Neural progenitor cell (in vitro differentiated cells): Measurements from ENCODE around the gene GPRC5B. TPM values are rescaled to one million over a fixed set of nuclear protein-coding genes. Genes with fewer than 3 reads are reported as not detected.

Experiments
- DNase-seq: peaks from one replicate; pipeline ENCODE4 v3.0.0-alpha.2; 2016; ENCODE audit warnings: low spot score
- H2AFZ ChIP-seq: fragments of 200-600 bp; sonication (generic); replicated peaks from 2 replicates; pipeline ENCODE4 v1.6.1; 2016; ENCODE audit warnings: antibody characterized with exemption
- H3F3A ChIP-seq: fragments of 200-600 bp; sonication (generic); 2 replicates; pipeline ENCODE4 v1.6.1; 2016; ENCODE audit warnings: antibody characterized with exemption, low read depth
- H3K27ac ChIP-seq: fragments of 200-600 bp; sonication (generic); 2 replicates; pipeline ENCODE4 v1.5.1; 2016; ENCODE audit warnings: mild to moderate bottlenecking
- H3K27me3 ChIP-seq: fragments of 200-600 bp; sonication (generic); 2 replicates; pipeline ENCODE4 v1.6.1; 2016; ENCODE audit warnings: mild to moderate bottlenecking, moderate library complexity
- H3K36me3 ChIP-seq: fragments of 200-600 bp; sonication (generic); 2 replicates; pipeline ENCODE4 v1.5.1; 2016
- H3K4me1 ChIP-seq: fragments of 200-600 bp; sonication (generic); 2 replicates; pipeline ENCODE4 v1.6.1; 2016; ENCODE audit warnings: mixed run types
- H3K4me2 ChIP-seq: fragments of 200-600 bp; sonication (generic); 2 replicates; pipeline ENCODE4 v1.6.1; 2016
- H3K4me3 ChIP-seq: fragments of 200-600 bp; sonication (generic); 2 replicates; pipeline ENCODE4 v1.5.1; 2016
- H3K79me2 ChIP-seq: fragments of 200-600 bp; sonication (generic); 2 replicates; pipeline ENCODE4 v1.6.1; 2016; ENCODE audit warnings: low read depth
- H3K9ac ChIP-seq: fragments of 200-600 bp; sonication (generic); 2 replicates; pipeline ENCODE4 v1.6.1; 2016
- H3K9me3 ChIP-seq: fragments of 200-600 bp; sonication (generic); 2 replicates; pipeline ENCODE4 v1.5.1; 2016; ENCODE audit warnings: low read depth
- H4K20me1 ChIP-seq: fragments of 200-600 bp; sonication (generic); 2 replicates; pipeline ENCODE4 v1.6.1; 2016; ENCODE audit warnings: low read depth
- H3K27ac Mint-ChIP-seq: 3 replicates; pipeline ENCODE4 v1.8.0; 2021; ENCODE audit warnings: mixed read lengths
- H3K27me3 Mint-ChIP-seq: 2 replicates; pipeline ENCODE4 v1.8.0; 2022; ENCODE audit warnings: low read depth, mild to moderate bottlenecking, inconsistent platforms, moderate library complexity, mixed read lengths; ENCODE audit not compliant: insufficient read depth
- H3K36me3 Mint-ChIP-seq: 3 replicates; pipeline ENCODE4 v1.8.0; 2021; ENCODE audit warnings: mixed read lengths
- H3K4me1 Mint-ChIP-seq: 3 replicates; pipeline ENCODE4 v1.8.0; 2021; ENCODE audit warnings: mixed read lengths
- H3K4me3 Mint-ChIP-seq: 3 replicates; pipeline ENCODE4 v1.8.0; 2021; ENCODE audit warnings: mild to moderate bottlenecking, moderate library complexity, mixed read lengths
- H3K9me3 Mint-ChIP-seq: 3 replicates; pipeline ENCODE4 v1.8.0; 2020; ENCODE audit warnings: mixed read lengths
- EZH2 ChIP-seq: fragments of 200-600 bp; sonication (generic); IDR thresholded peaks from 2 replicates; pipeline ENCODE4 v1.6.1; 2017; ENCODE audit warnings: antibody characterized with exemption, mild to moderate bottlenecking, moderate library complexity
- EZH2phosphoT487 ChIP-seq: fragments of 200-600 bp; sonication (generic); IDR thresholded peaks from 2 replicates; pipeline ENCODE4 v1.6.1; 2017; ENCODE audit warnings: antibody characterized with exemption
- total RNA-seq: library from RNA; depleted of rRNA; stranded (reverse); fragments of >200 nt; gene quantifications from 2 replicates; pipeline ENCODE4 v1.2.3, GENCODE V29; 2015; ENCODE audit warnings: low replicate concordance
- TF ChIP-seq, protein P1 (sequence below): fragments of 200-600 bp; sonication (generic); IDR thresholded peaks from 2 replicates; pipeline ENCODE4 v1.5.1; 2017; ENCODE audit warnings: antibody characterized with exemption, mild to moderate bottlenecking

GPRC5B gene
- total RNA-seq, 1 donor from 2014 or later, result 21.1 TPM

DNA sequence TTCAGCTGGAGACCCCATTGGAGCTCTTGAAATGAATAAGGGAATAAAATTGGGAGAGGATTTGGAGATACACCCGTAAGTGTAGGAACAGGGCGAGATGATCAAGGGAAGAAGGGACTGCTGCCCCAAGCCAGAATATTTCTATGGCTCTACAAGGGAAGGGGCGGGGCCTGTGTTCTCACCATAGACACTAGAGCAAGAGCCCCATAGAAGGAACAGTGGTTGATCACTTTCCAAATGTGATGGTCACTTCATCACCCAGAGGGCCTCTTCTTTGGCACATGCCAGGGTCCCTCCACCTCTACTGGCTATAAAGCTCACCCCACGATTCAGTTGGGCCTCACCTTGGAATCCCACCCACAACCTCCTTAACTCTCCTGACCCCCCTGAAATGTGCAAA is 25.0 kb downstream of the GPRC5B start:
- peak overlapping the region; percentile 99 for H3K27ac Mint-ChIP-seq
- peaks cover 57% of the 10 kb centered on the region for H3K4me1 ChIP-seq
- H3K27me3 ChIP-seq, result no peaks in the 10 kb centered on the region
- peak overlapping the region; percentile 40 for H3K4me3 ChIP-seq
- no peaks in the 10 kb centered on the region for H3K36me3 ChIP-seq
- peaks cover under 1% of the 10 kb centered on the region for H3K27me3 Mint-ChIP-seq
- H3K9ac ChIP-seq, result no peak overlapping the region
- H3K36me3 Mint-ChIP-seq, result peaks cover 38% of the 10 kb centered on the region
- H3K79me2 ChIP-seq, result peaks cover 48% of the 10 kb centered on the region
- H3K4me1 Mint-ChIP-seq, result peaks cover 78% of the 10 kb centered on the region
- no peak for DNase-seq
- peaks cover 6% of the 10 kb centered on the region for H4K20me1 ChIP-seq
- H3K27ac ChIP-seq, result peak overlapping the region; percentile 90
- H2AFZ ChIP-seq, result no peak overlapping the region
- peak overlapping the region; percentile 75 for H3K4me2 ChIP-seq
- H3K9me3 Mint-ChIP-seq, result no peaks in the 10 kb centered on the region
- H3K9me3 ChIP-seq, result no peaks in the 10 kb centered on the region
- TF ChIP-seq EZH2phosphoT487 (no peak), EZH2 (no peak)
- H3F3A ChIP-seq, result peaks cover 73% of the 10 kb centered on the region
- peak overlapping the region; percentile 80 for H3K4me3 Mint-ChIP-seq

DNA sequence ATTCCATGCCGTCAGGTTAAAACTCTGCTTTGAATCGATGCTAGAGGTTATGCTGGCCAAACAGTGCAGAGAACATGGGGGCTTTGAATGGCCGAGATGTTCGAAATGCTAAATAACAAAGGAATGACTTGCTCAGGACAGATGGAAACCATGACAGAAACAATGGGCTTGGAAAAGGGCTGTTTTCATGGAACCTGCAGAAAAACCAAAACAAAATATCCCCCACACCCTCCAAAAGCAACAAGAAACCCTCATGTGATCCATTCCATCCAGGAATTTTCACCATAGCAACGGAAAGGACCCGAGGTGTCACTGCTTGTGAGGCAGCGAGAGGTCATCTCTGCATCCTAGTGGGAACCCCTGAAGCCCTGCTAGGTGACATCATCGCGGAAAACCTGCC is 25.5 kb downstream of the GPRC5B start:
- Histone ChIP-seq H3F3A (peaks cover 76% of the 10 kb centered on the region), H3K27me3 (no peaks in the 10 kb centered on the region), H3K27ac (no peak overlapping the region), H3K4me3 (no peak overlapping the region), H3K9me3 (no peaks in the 10 kb centered on the region), H3K9ac (no peak overlapping the region), H3K36me3 (no peaks in the 10 kb centered on the region), H4K20me1 (peaks cover 6% of the 10 kb centered on the region), H3K4me1 (peaks cover 60% of the 10 kb centered on the region), H2AFZ (no peak overlapping the region), H3K79me2 (peaks cover 43% of the 10 kb centered on the region), H3K4me2 (peak overlapping the region; percentile 75)
- peaks cover 2% of the 10 kb centered on the region for H3K27me3 Mint-ChIP-seq
- H3K4me3 Mint-ChIP-seq, result peak overlapping the region; percentile 33
- no peak for DNase-seq
- no peaks in the 10 kb centered on the region for H3K9me3 Mint-ChIP-seq
- peaks cover 79% of the 10 kb centered on the region for H3K4me1 Mint-ChIP-seq
- peak overlapping the region; percentile 99 for H3K27ac Mint-ChIP-seq
- peaks cover 35% of the 10 kb centered on the region for H3K36me3 Mint-ChIP-seq
- TF ChIP-seq, protein P1, sequence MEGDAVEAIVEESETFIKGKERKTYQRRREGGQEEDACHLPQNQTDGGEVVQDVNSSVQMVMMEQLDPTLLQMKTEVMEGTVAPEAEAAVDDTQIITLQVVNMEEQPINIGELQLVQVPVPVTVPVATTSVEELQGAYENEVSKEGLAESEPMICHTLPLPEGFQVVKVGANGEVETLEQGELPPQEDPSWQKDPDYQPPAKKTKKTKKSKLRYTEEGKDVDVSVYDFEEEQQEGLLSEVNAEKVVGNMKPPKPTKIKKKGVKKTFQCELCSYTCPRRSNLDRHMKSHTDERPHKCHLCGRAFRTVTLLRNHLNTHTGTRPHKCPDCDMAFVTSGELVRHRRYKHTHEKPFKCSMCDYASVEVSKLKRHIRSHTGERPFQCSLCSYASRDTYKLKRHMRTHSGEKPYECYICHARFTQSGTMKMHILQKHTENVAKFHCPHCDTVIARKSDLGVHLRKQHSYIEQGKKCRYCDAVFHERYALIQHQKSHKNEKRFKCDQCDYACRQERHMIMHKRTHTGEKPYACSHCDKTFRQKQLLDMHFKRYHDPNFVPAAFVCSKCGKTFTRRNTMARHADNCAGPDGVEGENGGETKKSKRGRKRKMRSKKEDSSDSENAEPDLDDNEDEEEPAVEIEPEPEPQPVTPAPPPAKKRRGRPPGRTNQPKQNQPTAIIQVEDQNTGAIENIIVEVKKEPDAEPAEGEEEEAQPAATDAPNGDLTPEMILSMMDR, result no peak
- no peak for TF ChIP-seq EZH2phosphoT487
- TF ChIP-seq EZH2, result no peak

DNA sequence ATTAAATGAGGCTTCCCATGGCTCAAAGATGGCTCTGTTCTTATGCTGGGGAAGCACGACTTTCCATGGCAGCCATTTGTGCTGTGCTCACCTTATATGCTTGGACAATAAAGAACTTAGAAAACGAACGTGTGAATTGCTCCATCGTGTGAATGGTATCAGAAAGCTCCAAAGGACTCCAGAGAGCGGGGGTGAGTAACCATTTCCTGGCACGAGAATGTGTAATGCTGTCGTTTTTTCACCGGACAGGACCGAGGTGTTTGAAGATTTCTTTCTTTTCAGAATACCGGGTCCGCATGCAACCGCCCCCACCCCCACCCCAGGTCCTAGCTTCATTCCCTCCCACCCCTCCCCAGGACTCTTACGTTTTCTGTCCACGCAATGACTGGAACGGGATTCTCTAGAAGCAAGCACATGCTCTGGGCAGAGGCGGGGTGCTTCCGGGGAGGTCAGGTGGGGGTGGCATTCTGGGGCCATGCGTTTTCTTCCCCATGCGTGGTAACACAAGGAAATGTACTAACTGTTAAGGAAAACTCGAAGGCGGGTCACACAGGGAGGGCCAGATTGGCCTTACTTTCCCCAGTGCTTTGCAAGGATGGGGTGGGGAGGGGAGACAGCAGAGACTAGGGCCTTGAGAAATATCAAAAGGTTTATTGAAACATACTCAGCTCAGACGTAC is 26.2 kb downstream of the GPRC5B start:
- TF ChIP-seq EZH2, result no peak
- TF ChIP-seq, protein P1, result no peak
- no peak for TF ChIP-seq EZH2phosphoT487
- Histone ChIP-seq H4K20me1 (peaks cover 6% of the 10 kb centered on the region), H3K27ac (no peak overlapping the region), H3K79me2 (peaks cover 36% of the 10 kb centered on the region), H3K4me1 (peaks cover 67% of the 10 kb centered on the region), H3K27me3 (no peaks in the 10 kb centered on the region), H3K9ac (no peak overlapping the region), H3F3A (peaks cover 77% of the 10 kb centered on the region), H3K4me2 (peak overlapping the region; percentile 75), H3K9me3 (no peaks in the 10 kb centered on the region), H3K36me3 (no peaks in the 10 kb centered on the region), H2AFZ (no peak overlapping the region), H3K4me3 (no peak overlapping the region)
- no peak for DNase-seq
- Mint-ChIP-seq H3K4me3 (peak overlapping the region; percentile 8), H3K9me3 (no peaks in the 10 kb centered on the region), H3K27ac (peak overlapping the region; percentile 99), H3K27me3 (peaks cover 2% of the 10 kb centered on the region), H3K4me1 (peaks cover 81% of the 10 kb centered on the region), H3K36me3 (peaks cover 35% of the 10 kb centered on the region)
